Colon (tissue), 2 donors: ENCODE data around the gene S1PR5.

Experiments used
- FAIRE-seq: peaks from 2 replicates; lab custom pipeline; 2012; peaks lifted over from hg19 to GRCh38; lab: Jason Lieb, UNC
- donor health status: control.
- donor health status: control.

Gene S1PR5

DNA sequence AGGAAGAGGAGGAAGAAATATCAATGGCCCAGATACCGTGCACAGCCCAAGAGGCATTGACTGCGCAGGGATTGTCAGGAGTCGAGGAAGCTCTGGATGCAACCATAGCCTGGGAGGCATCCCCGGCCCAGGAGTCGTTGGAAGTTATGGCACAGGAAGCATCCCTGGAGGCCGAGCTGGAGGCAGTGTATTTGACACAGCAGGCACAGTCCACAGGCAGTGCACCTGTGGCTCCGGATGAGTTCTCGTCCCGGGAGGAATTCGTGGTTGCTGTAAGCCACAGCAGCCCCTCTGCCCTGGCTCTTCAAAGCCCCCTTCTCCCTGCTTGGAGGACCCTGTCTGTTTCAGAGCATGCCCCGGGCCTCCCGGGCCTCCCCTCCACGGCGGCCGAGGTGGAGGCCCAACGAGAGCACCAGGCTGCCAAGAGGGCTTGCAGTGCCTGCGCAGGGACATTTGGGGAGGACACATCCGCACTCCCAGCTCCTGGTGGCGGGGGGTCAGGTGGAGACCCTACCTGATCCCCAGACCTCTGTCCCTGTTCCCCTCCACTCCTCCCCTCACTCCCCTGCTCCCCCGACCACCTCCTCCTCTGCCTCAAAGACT, 50.0 kb downstream of the S1PR5 start:
- no peak for FAIRE-seq

- no peak for FAIRE-seq
Observed at GRCh38 chr19:10464456-10464855, 52.8 kb downstream of the S1PR5 start.
